Testis (tissue), 3 donors: ENCODE results near the gene ANO4. TPM values are rescaled to one million over a fixed set of nuclear protein-coding genes. Genes with fewer than 3 reads are reported as not detected.

Source experiments
- DNase-seq: peaks from one replicate; pipeline ENCODE4 v3.0.0-alpha.2; 2019
- H3K27ac ChIP-seq, 2 donors: fragments of 200-600 bp; sonication (generic); one replicate each; pipeline ENCODE4 v1.5.1; 2019
- H3K27me3 ChIP-seq: fragments of 200-600 bp; sonication (generic); one replicate; pipeline ENCODE4 v1.5.1; 2019
- H3K36me3 ChIP-seq: fragments of 200-600 bp; sonication (generic); one replicate; pipeline ENCODE4 v1.5.1; 2017; ENCODE audit warnings: low read depth; ENCODE audit errors: missing control alignments
- H3K4me1 ChIP-seq: fragments of 200-600 bp; sonication (generic); one replicate; pipeline ENCODE4 v1.5.1; 2019
- H3K4me3 ChIP-seq, 2 donors: fragments of 200-600 bp; sonication (generic); one replicate each; pipeline ENCODE4 v1.5.1; 2017 to 2019
- H3K9me3 ChIP-seq: fragments of 200-600 bp; sonication (generic); one replicate; pipeline ENCODE4 v1.5.1; 2017
- POLR2A ChIP-seq: fragments of 450-650 bp; IDR thresholded peaks from one replicate; pipeline ENCODE4 v1.6.1; 2017; ENCODE audit warnings: antibody characterized with exemption, mild to moderate bottlenecking, moderate library complexity
- WGBS, 2 donors: methylation state at CpG; one replicate each; pipeline ENCODE4 v1.1.5; 2018; 5-methylcytosine and 5-hydroxymethylcytosine counted together
- intact Hi-C: fragments of 100-400 bp; cut with DNase I; formaldehyde crosslinking; loops from one replicate; pipeline ENCODE4 v1.15.1; 2023; ENCODE audit warnings: low total_unique reads
- polyA plus RNA-seq: library from polyadenylated mRNA; stranded (reverse); fragments of 350-450 nt; fragmentation: Illumina TruSeq; extraction: RNeasy Lipid Tissue Mini Kit (QIAGEN cat#74804); gene quantifications from one replicate; pipeline ENCODE4 v1.2.3, GENCODE V29; 2014; ENCODE audit warnings: low read depth, low replicate concordance; ENCODE audit not compliant: insufficient read depth
- total RNA-seq, 2 donors: library from RNA; depleted of rRNA; stranded (reverse); fragments of >200 nt; gene quantifications; one replicate each; pipeline ENCODE4 v1.2.3, GENCODE V29; 2016
- TF ChIP-seq, protein P1 (sequence below), 3 experiments: fragments of 450-650 bp in 2 of 3; fragments of 200-600 bp in 1 of 3; sonication (generic) in 1 of 3; IDR thresholded peaks; one replicate each; pipeline ENCODE4 v1.5.1; 2016 to 2019; ENCODE audit warnings: antibody characterized with exemption in 3 of 3, mild to moderate bottlenecking in 2 of 3, moderate library complexity in 1 of 3

The ANO4 gene
- total and polyA plus RNA-seq, 3 donors from 2014 or later: 2.4 to 13.0 (median 9.5) TPM

DNA sequence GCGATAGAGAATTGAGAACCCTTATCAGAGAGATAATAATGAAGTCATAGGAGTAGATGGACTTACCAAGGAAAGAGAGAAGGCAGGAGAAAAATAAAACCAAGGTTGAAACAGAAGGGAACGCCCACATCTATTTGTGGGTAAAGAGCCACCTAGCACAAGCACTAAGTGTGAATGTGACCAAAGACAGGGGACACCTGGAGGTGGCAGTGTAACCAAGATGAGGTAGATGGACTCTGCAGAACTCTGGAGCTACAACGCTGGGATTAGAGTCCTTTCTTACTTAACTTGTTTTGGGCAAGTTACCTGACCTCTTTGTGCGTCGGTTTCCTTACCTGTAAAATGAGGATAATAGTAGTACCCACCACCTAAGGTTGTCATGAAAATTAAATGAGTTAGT is 313.6 kb downstream of the ANO4 start:
- Histone ChIP-seq H3K36me3 (no peaks in the 10 kb centered on the region), H3K27ac (no peak overlapping the region), H3K4me1 (no peaks in the 10 kb centered on the region), H3K27me3 (no peaks in the 10 kb centered on the region), H3K4me3 (no peak overlapping the region), H3K9me3 (no peaks in the 10 kb centered on the region)
- intact Hi-C loops: no loop called here
- 89 to 94% methylated on average over 5 of the region's 5 CpGs for WGBS, 2 donors
- TF ChIP-seq, protein P1, sequence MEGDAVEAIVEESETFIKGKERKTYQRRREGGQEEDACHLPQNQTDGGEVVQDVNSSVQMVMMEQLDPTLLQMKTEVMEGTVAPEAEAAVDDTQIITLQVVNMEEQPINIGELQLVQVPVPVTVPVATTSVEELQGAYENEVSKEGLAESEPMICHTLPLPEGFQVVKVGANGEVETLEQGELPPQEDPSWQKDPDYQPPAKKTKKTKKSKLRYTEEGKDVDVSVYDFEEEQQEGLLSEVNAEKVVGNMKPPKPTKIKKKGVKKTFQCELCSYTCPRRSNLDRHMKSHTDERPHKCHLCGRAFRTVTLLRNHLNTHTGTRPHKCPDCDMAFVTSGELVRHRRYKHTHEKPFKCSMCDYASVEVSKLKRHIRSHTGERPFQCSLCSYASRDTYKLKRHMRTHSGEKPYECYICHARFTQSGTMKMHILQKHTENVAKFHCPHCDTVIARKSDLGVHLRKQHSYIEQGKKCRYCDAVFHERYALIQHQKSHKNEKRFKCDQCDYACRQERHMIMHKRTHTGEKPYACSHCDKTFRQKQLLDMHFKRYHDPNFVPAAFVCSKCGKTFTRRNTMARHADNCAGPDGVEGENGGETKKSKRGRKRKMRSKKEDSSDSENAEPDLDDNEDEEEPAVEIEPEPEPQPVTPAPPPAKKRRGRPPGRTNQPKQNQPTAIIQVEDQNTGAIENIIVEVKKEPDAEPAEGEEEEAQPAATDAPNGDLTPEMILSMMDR (IDR thresholded peaks at IDR 0.05): no peak
- no peak for TF ChIP-seq POLR2A
- DNase-seq: no peak

GRCh38 chr12:101110866-101111265 is 316.3 kb downstream of the ANO4 start:
- DNase-seq: no peak
- 85 to 90% methylated on average over 3 of the region's 3 CpGs for WGBS, 2 donors
- TF ChIP-seq, protein P1 (IDR thresholded peaks at IDR 0.05): no peak
- no peak for TF ChIP-seq POLR2A

GRCh38 chr12:101111441-101111840 is 316.9 kb downstream of the ANO4 start:
- 90 to 92% methylated on average over 2 of the region's 2 CpGs for WGBS, 2 donors
- no peak overlapping the region for H3K27ac ChIP-seq
- H3K27me3 ChIP-seq: no peaks in the 10 kb centered on the region
- no peaks in the 10 kb centered on the region for H3K9me3 ChIP-seq
- intact Hi-C loops: no loop called here
- TF ChIP-seq, protein P1 (IDR thresholded peaks at IDR 0.05): no peak
- no peak for TF ChIP-seq POLR2A
- no peaks in the 10 kb centered on the region for H3K4me1 ChIP-seq
- no peak for DNase-seq
- no peaks in the 10 kb centered on the region for H3K36me3 ChIP-seq
- no peak overlapping the region for H3K4me3 ChIP-seq

More at GRCh38 chr12:101110866-101111265, 316.3 kb downstream of the ANO4 start:
- Histone ChIP-seq H3K27me3 (no peaks in the 10 kb centered on the region), H3K4me3 (no peak overlapping the region), H3K9me3 (no peaks in the 10 kb centered on the region), H3K27ac (no peak overlapping the region), H3K36me3 (no peaks in the 10 kb centered on the region), H3K4me1 (no peaks in the 10 kb centered on the region)
- intact Hi-C loops: no loop called here

DNA sequence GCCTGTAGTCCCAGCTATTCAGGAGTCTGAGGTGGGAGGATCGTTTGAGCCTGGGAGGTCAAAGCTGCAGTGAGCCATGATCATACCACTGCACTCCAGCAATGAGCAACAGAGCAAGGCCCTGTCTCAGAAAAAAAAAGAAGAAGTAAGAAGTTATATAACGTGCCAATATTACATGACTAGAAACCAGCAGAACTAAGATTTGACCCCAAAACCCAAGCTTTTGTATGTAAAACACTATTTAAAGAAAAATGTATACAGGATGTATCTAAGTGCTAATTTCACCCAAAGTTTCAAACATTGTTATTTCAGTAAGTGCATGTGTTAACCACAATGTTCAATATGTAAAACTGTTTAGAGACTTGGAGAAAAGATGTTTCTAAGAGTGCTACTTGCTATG is 320.8 kb downstream of the ANO4 start:
- Histone ChIP-seq H3K36me3 (no peaks in the 10 kb centered on the region), H3K27ac (no peak overlapping the region), H3K4me3 (no peak overlapping the region), H3K4me1 (no peaks in the 10 kb centered on the region), H3K9me3 (no peaks in the 10 kb centered on the region), H3K27me3 (no peaks in the 10 kb centered on the region)
- no peak for DNase-seq
- intact Hi-C loops: no loop called here
- no peak for TF ChIP-seq POLR2A
- TF ChIP-seq, protein P1 (IDR thresholded peaks at IDR 0.05): no peak
- WGBS, 2 donors: 76 to 77% methylated on average over 2 of the region's 2 CpGs

DNA sequence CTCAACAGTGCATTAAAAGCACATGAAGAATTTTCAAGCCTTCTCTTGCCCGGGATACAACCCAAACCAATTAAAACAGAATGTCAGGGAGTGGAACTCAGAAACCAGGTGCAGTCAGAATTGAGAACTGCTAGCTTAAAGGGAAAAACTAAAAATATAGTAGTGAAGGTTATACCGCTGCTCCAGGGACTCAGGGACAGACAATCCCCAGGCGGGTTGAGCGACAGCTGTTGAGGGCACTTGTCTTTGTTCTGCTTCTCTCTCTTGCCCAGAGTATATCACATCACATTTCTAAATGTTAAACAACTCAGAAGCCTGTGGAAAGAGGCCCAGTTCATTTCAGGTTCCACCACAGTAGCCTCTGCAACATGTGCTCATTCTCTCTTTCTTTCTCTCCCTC is 322.3 kb downstream of the ANO4 start:
- no peaks in the 10 kb centered on the region for H3K9me3 ChIP-seq
- no peak for TF ChIP-seq POLR2A
- no peak for DNase-seq
- no peak overlapping the region for H3K4me3 ChIP-seq
- WGBS, 2 donors: 77 to 90% methylated on average over 4 of the region's 4 CpGs
- H3K27me3 ChIP-seq: no peaks in the 10 kb centered on the region
- H3K36me3 ChIP-seq: no peaks in the 10 kb centered on the region
- intact Hi-C loops: no loop called here
- H3K27ac ChIP-seq: no peak overlapping the region
- no peaks in the 10 kb centered on the region for H3K4me1 ChIP-seq
